HPDE6-E6E7 (cell line): ENCODE results near the gene CRTC2.

Source experiments
- DNase-seq: peaks from one replicate; pipeline ENCODE4 v3.0.0; 2011; ENCODE audit warnings: missing footprints; ENCODE audit errors: extremely low spot score

The CRTC2 gene

DNA sequence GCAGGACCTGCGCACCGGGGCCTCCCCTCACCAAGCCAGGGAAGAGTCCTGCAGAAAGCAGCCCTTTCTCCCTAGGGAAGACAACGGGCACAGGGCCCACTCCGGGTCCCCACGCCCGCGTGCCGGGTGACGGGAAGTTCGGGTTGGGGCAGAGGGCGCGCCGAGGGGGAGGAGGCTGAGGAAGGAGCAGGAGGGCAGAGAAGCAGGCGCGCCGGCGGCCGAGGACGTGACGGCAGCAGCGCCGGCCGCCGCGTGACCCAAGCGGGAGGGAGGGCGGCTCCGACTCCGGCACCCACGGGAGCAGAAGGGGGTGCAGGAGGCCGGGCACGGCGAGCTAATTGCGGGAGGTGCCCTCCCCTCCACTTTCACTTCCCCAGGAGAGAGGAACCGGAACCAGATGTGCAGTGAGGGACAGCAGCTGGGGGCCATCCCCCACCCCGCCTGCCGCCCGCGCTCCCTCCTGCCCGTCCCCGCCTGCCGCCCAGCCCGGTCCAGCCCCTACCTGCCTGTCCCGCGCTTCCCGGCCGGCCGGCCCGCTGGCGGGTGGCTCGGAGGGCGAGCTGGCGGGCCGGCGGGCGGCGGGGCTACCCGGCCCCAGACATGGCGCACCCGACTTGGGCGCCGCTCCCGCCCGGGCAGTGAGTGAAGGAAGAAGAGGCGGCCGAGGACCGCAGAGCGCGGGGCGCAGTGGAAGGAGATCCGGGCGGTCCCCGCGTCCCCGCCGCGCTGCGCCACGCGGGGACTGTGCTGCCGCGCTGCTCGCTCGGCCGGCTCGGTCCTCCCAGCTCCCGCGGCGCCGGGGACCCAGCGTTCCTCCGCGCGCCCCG lies 12.4 kb downstream of the CRTC2 start:
- peak; percentile 59 for DNase-seq

DNA sequence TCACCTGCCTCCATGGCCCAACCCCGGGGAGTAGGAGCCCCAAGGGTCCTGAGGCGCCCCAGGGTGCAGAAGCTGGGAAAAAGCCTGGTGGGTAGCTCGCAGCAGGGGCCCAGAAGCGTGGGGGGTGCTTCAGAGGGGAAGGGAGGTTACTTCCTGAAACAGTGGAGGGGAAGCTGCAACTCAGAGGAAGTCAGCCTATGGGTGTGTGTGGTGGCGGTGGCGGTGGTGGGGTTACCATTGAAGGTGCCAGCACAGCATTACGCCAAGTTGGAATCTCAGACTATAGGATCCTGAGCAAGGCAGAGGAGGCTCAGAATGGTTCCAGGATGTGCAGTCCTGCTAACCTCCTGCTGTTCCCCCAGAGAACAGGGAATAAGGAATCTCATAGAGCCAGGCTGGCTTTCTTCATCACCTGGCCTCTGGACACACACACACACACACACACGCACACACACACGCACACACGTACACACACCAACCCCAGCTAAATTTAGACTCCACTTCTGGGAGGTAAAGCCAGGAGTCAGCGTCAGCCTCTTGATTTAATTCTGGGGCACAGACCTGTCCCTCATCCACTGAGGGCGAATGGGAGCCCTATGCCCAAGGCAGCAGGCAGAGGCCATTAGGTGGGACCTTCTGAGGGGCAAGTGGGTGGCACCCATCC lies 13.1 kb downstream of the CRTC2 start:
- DNase-seq = no peak

DNA sequence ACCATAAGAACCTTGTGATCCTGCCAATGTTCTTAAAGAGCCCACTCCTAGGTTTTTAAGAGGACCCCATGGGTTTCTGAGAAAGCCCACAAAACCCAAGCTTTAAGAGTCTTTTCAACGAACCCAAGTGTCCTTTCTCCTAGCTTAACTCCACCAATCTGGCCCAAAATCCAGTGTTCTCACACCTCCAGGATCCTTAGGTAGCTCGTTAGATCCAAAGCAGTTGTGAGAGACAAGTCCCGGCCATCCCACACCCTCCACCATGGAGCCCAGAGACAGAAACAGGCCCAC lies 13.6 kb downstream of the CRTC2 start:
- no peak for DNase-seq

DNA sequence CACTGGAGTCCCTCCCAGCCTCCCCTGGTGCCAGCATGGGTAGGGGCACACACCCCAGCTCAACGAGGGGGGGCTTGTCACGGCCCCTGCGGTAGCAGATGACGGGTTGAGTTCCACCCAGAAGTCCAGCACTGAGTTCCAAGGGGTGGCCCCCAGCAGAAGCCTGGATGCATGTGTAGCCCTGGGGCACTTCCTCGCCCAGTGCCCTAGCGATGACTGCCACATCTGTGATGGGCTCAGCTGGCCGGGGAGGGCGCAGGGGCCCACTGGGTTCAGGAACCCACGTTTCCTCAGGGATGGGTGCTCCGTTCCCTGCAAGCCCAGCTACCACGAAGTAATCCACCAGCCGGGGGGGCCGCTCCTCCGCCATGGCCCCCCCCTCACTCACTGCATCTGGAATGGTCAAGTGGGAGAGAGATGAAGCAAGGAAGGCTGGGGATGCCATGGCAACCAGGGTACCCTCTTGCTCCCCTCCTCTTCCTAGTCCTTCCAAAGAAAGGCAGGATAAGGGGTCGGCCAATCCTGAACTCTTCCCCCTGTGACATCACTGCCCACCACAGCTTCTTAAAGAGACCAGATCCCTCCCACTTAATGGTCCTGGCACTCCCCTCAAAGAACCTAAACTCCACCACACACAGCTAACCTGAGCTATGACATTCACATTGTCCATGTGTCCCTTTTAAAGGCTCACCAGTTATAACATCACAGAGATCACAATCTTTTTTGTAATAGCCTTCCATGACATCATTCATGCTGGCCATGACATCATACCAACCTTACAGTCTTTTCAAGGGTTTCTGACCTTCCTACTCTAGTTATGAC lies 14.2 kb downstream of the CRTC2 start:
- no peak for DNase-seq

DNA sequence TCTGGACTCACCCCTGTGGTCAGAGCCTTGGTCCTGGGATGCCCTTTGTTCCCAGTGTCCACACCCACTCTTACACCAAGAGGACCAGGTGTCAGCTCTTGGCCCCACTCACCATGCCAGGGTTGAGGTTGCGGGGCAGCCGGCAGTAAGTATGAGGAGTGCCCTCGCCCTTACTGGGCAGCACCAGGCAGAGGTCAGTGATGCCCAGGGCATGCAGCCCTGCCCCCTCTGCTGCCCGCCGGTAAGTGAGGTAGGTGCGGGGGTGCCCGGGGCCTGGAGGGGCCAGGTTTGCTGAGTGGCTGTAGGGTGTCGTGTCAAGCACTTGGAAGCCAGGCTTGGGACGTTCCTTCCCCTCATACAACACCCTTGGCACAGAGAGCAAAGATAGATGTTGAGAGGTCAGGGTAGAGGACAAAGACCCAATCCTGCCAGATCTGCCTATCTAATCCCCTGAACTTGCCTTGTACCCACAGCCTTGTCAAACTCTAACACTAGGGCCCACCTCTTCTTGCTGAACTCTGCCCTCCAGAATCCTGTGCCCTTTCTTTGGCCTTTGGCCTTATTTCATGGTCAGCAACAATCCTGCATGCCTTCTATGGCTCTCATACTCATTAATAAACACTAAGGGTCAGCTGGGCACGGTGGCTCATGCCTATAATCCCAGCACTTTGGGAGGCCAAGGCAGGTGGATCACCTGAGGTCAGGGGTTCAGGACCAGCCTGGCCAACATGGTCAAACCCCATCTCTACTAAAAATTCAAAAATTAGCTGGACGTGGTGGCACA lies 15.5 kb downstream of the CRTC2 start:
- DNase-seq = no peak

DNA sequence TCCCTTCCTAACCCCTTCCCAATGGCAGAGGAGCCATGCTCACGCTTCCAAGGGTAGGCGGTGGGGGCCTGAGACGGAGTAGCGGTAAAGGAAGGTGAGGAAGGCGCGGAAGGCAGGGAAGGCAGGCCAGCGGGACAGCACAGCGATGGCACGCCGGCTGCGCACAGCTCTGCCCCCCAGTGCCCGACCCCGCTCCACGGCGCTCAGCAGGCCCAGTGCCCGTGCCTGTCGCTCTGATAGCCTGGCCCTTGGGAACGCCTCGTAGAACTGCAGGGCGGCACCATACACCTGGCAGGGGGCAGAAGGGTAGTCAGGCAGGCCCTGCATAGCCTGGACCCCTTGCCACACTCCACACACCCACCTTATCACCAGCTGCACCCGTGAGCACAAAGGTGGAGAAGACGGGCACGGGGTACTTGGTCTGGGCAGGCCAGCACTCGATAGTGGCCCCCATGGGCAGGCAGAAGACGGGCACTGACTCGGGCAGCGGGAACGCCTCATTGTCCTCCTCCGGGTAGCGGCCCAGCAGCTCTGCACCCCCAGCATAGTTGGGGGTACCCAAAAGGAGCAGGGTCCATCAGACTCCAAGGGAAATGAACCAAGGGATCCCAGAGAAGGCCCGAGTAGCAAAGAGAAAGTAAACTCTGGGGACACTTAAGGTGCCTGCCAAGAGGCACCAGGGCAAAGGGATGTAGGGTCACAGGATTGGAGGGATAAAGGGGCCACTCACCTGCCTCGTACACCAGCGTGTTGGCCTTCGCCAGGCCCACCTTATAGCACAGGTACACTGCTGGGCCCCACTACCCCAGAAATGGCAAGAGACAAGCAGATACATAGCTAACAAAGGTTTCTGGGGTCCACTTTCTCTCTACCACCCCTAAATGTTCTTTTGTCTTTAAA lies 16.3 kb downstream of the CRTC2 start:
- DNase-seq = no peak

DNA sequence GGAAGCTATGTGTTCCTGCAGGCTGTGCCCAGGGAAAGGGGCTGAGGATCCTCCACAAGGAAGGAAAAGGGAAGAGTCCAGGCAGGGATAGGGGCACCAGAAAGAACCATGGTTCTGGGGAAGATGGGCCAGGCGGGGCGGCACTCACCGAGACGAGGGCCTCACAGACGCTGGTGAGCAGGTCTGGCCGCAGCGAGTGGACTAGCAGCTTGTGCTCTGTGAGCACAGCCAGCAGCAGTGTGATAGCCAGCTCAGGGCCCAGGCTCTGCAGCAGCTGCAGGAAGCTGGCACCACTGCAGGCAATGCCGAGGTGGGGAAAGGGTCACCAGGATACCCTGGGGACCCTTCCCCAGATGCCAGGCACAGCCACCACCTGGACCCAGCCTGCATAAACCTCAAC lies 17.7 kb downstream of the CRTC2 start:
- DNase-seq = no peak

DNA sequence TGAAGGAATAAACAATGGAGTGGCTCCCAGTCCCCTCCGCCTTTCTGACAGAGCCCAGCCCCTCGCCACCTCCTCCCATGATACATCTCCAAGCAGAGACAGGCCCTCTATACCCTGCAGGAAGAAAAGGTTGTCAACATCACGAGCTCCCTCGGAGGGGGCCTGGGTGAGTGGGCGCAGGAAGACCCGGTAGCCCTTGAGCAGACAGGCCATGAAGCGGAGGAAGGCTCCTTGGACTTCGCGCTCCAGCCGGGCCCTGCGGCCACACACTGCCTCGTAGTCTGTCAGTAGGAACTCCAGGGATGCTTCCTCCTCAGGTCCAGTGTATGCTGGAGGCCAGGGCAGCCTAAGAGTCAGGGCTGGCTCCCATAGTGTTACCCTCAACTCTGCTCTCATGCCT lies 18.9 kb downstream of the CRTC2 start:
- DNase-seq = no peak

DNA sequence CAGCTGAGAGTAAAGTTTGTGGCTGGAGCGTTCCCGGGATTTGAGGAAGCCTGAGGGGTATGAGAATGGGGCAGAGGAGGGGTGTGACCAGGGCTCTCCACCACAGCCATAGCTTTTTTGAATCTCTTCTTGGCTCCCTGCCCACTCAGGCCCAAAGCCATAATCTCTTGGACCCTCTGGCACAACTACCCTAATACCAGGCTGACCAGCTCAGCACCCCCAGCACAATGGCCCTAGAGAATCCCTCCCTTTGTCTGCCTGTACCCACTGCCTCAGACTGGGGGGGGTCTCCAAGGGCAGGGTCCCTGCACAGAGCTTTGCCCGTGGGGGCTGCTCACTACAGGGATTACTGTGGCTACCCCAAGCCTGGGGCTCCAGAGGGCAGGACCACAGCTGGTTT lies 19.4 kb downstream of the CRTC2 start:
- no peak for DNase-seq

DNA sequence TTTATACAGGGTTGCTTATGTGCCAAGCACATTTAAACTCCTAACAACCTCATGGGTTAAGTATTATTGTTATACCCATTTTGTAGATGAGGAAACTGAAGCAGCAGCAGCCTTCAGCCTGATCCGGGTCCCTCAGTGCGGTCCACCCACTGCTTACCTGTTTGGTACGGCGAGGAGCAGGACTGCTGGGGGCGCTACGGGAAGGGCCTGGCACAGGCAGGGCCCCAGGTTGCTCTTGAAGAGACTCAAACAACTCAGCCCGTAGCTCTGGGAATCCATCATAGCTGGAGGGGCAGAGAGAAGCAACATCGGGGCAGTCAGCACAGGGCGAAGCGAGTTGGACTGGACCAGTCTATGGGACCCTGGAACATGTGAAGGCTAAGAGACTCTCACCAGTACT lies 21.1 kb downstream of the CRTC2 start:
- no peak for DNase-seq

DNA sequence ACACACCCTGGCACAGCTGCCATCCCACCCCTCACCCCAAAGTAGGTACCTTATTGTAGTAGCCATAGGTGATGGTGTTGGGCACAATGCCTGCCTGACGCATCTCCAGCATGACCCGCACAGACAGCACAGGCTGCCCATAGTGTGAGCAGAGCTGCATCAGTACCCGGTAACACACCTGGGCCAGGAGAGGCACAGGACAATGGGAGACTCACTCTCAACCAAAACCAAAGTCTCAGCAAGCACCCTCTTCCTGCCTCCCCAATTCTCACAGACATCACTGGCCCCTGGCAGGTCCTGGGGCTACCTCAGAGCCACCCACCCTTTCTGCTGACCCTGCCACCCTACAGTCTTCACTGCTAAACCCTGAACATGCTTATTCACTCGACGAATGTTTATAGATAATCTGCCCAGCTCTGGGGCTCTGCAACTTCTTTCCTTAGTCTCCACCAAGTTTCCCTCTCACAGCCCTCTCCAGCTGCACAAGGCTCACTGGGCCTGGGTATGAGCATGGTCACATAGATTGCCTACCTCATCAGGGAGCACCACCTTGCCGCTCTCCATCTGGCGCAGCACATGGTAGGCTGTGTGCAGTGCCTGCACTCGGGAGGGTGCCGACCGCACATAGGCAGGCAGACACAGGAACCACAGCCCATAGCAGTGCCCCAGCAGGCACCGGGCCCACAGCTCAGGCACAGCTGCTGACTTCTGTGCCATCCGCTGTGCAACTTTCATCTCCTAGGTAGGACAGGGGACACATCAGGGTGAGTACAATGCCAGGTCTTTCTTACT lies 22.2 kb downstream of the CRTC2 start:
- no peak for DNase-seq

DNA sequence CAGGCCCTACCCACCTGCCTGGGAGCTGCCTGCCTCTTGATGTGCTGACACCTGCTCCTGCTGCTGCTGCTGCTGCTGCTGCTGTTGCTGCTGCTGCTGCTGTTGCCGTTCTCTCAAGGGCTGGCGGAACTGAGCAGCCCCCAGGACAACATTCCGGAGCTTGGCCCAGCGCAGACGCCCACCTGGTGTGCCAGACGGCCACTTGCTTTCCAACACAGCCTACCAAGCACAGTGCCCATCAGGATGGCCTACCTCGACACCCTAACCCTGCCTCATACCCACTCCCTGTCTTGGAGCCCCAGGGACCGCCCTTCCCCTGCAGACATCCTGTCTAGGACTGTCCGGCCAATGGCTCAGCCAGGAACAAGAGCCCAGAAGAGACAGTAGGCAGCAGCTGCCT lies 23.7 kb downstream of the CRTC2 start:
- DNase-seq = no peak

DNA sequence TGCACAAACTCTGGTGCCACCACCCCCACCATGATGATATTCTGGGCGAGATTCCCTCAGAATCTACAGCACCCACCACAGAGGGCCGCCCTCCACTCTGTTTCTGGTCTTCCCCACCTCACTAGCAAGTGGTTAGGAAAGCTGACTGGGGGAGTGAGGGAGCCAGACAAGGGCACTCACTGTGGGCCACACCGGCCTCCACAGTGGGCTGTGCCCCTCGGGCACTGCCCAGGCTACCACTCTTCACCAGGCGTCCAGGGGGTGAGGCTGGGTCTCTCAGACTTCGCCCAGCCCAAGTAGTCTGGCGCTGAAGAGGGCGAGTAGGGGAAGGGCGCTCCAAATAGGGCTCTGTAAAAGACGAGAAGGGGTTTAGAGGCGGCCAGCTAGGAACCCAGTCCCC lies 24.5 kb downstream of the CRTC2 start:
- no peak for DNase-seq

DNA sequence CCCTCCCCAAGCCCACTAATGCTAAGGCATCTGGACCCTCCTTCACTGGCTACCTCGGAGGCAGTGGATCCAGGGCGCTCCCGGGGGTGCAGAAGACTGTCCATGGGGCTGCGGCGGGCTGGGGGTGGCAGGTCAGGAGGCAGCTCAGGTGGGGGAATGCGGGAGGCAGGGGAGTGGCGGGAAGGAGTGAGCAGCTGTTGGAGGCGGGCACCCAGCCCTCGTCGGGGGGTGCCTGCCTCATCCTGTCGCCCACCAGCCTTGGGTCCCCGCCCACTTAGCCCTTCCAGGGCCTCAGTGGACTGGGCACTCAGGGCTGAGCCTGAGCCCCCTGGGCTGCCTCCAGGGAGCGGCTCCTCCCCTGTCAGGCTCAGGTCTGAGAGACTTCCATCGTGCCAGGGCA lies 25.0 kb downstream of the CRTC2 start:
- DNase-seq = no peak

DNA sequence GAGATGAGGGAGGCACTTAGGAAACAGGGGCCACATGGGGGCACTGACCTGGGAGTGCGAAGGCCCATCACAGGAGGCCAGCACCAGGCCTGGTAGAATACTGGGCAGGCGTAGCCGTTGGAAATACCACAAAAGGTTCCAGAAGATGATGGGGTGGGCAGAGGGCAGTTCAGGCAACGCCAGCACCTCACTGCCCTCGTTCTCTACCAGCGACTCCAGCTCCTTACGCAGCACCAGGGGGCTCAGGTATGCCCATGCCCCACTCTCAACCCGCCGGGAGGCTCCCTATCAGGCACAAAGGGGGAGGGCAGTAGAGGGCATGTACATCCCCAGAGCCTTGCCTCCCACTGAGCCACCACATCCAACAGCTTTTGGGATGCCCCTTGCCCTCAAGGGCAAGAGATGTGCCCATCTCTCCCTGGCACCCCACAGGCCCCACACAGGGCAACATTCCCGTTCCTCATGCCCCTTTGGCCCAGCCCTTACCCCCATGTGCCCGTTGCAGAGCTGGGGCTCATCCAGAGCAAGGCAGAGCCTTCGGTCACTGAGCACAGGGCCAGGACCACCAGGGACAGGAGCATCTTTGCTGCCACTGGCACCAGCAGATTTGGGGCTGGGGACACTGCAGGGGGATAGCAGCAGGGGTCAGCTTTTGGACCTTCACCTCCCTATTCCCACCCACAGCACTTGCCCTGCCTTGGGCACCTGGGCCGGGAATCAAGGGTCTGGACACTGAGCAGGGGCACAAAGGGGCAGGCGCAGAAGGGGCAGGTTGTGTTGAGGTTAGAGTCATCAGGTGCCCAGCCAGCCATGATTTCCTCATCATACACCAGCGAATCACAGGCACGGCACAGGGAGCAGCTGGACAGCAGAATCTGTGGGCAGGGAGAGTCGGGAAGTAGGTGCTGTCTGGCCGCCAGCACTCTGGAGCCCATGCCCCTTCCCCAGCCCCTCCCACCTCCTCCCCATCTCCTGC lies 26.0 kb downstream of the CRTC2 start:
- DNase-seq = no peak

DNA sequence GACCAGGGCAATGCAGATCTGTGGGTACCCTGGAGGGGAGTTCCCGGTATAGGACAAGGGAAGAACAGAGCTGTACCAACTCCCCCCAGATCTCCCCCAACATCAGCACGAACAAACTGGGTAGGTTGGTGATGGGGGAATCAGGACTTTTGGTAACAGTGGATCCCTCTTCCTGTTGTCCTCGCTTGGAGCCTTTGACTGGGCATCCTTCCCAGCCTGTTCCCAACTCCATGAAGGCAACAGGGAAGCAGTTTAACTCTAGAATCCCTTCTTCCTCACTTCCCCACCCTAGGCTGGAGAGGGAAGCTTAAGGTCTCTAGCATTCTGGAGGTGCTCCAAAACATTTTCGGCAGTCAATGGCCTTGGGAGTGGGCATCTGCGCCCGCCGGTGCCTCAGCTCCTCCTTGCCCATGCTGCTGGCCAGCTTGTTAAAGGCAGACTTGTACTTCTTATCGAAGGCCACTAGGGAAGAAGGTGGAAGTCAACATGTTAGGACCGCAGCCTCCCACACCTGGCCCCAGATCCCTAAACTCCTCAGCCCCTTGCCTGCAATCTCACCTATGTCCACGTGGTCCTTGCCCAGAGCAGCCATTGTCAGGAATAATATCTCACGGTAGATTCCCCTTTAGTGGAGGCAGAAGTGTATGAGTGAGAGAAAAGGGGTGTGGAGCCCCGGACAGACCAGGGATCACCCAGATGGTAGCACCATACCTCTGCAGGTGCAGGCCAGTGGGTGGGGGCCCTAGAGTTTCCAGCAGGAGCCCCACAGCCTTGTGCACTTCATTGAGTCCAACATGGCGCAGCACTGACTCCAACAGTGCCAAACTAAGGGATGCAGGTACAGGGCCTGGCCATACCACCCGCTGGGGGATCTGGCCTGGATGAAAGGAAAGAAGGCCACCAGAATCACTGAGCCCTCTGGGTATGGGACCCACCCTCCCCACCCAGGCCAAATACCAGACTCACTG lies 28.1 kb downstream of the CRTC2 start:
- no peak for DNase-seq

DNA sequence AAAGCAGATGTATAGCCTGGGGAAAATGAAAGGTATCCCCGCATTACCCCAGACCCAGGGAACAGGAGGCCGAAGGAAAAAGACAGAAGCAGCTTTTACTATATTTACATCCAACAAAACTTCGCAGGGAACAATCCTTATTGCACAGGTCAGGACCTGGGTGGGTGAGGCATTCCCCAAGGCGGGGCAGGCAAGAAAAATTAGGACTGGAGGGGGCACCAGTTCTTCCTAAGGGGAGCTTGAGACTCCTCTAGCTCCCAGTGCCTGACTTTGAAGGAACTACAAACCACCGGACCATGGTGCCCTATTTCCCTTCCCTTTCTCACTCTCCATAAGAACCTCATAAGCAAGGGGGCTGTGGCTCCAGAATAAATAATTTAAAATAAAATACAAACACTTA lies 29.0 kb downstream of the CRTC2 start:
- no peak for DNase-seq
